ENCODE results near the gene AACS.

GRCh38 chr12:125096894-125097293, 31.7 kb downstream of the AACS start:
- TF ChIP-seq POLR2A (IDR thresholded peaks at IDR 0.05) (no peak), CTCF (IDR thresholded peaks at IDR 0.05) (no peak)

Data from right lobe of liver (tissue), 4 donors.